ENCODE data around the gene CD52. TPM values are rescaled to one million over a fixed set of nuclear protein-coding genes. Genes with fewer than 3 reads are reported as not detected.

CD52 gene
- polyA plus RNA-seq, 1 donor (not counting 4 experiments of a cell fraction or from before 2014, with no cell fraction given) = 0.22 TPM

GRCh38 chr1:26335774-26336476 lies 18.2 kb downstream of the CD52 start:
- no peaks in the 10 kb centered on the region for H4K20me1 ChIP-seq (ENCODE audit: control insufficient read depth, extremely low read depth, insufficient read depth, low read length)
- H2AFZ ChIP-seq (ENCODE audit: control insufficient read depth, low read length) = peak overlapping the region; percentile 99
- FAIRE-seq (no peak), DNase-seq (ENCODE audit: low read depth, low spot score) (no peak)
- H3K36me3 ChIP-seq (ENCODE audit: control insufficient read depth in 2 of 2, extremely low read depth in 1 of 2, insufficient read depth in 2 of 2, low read length in 2 of 2) = peaks cover 0 to 8% of the 10 kb centered on the region in 2 experiments
- H3K4me2 ChIP-seq (ENCODE audit: control insufficient read depth, extremely low read depth, insufficient read depth, low read depth, low read length) = peak overlapping the region; percentile 81
- H3K4me1 ChIP-seq (ENCODE audit: control insufficient read depth, extremely low read depth, insufficient read depth, low read length) = peaks cover 24% of the 10 kb centered on the region
- peak overlapping the region; percentile 78 for H3K9ac ChIP-seq (ENCODE audit: control insufficient read depth, extremely low read depth, insufficient read depth, low read length)
- H3K9me3 ChIP-seq (ENCODE audit: control insufficient read depth, low read depth, low read length) = no peaks in the 10 kb centered on the region
- H3K27me3 ChIP-seq (ENCODE audit: control insufficient read depth, extremely low read depth, insufficient read depth, low read length) = no peaks in the 10 kb centered on the region
- H3K4me3 ChIP-seq (ENCODE audit: control insufficient read depth in 2 of 3, extremely low read depth in 1 of 3, insufficient read depth in 2 of 3, low read depth in 1 of 3, low read length in 3 of 3) = peak overlapping the region; percentile 58 to 94 (median 86)
- H3K27ac ChIP-seq (ENCODE audit: control insufficient read depth, insufficient read depth, low read length) = peak overlapping the region; percentile 47
- H3K79me2 ChIP-seq (ENCODE audit: control insufficient read depth, insufficient read depth, low read length) = no peaks in the 10 kb centered on the region
- dilution Hi-C loops (cut with MboI; ENCODE audit: extremely low pct_ligation_motif_present, low sequenced_read_pairs) = no loop called here
- no peaks in the 10 kb centered on the region for H3K9me1 ChIP-seq (ENCODE audit: control insufficient read depth, extremely low read depth, insufficient read depth, low read length)
- TF ChIP-seq CTCF (optimal IDR thresholded peaks at IDR 0.05 in 1 of 3, IDR thresholded peaks at IDR 0.05 in 1 of 3, conservative IDR thresholded peaks at IDR 0.05 in 1 of 3; ENCODE audit: extremely low read depth in 1 of 3, insufficient read depth in 2 of 3, low read length in 3 of 3) (no peak), EZH2 (IDR thresholded peaks at IDR 0.05; ENCODE audit: low read length) (no peak)

- peak overlapping the region; percentile 81 for H3K4me2 ChIP-seq (ENCODE audit: control insufficient read depth, extremely low read depth, insufficient read depth, low read depth, low read length)
- H3K9me3 ChIP-seq (ENCODE audit: control insufficient read depth, low read depth, low read length) = no peaks in the 10 kb centered on the region
- peak overlapping the region; percentile 58 to 94 (median 86) for H3K4me3 ChIP-seq (ENCODE audit: control insufficient read depth in 2 of 3, extremely low read depth in 1 of 3, insufficient read depth in 2 of 3, low read depth in 1 of 3, low read length in 3 of 3)
- no peaks in the 10 kb centered on the region for H4K20me1 ChIP-seq (ENCODE audit: control insufficient read depth, extremely low read depth, insufficient read depth, low read length)
- H3K36me3 ChIP-seq (ENCODE audit: control insufficient read depth in 2 of 2, extremely low read depth in 1 of 2, insufficient read depth in 2 of 2, low read length in 2 of 2) = peaks cover 0 to 7% of the 10 kb centered on the region in 2 experiments
- H3K79me2 ChIP-seq (ENCODE audit: control insufficient read depth, insufficient read depth, low read length) = no peaks in the 10 kb centered on the region
- FAIRE-seq (no peak), DNase-seq (ENCODE audit: low read depth, low spot score) (no peak)
- H3K9me1 ChIP-seq (ENCODE audit: control insufficient read depth, extremely low read depth, insufficient read depth, low read length) = no peaks in the 10 kb centered on the region
- H2AFZ ChIP-seq (ENCODE audit: control insufficient read depth, low read length) = peak overlapping the region; percentile 99
- peak overlapping the region; percentile 78 for H3K9ac ChIP-seq (ENCODE audit: control insufficient read depth, extremely low read depth, insufficient read depth, low read length)
- no peaks in the 10 kb centered on the region for H3K27me3 ChIP-seq (ENCODE audit: control insufficient read depth, extremely low read depth, insufficient read depth, low read length)
- H3K27ac ChIP-seq (ENCODE audit: control insufficient read depth, insufficient read depth, low read length) = no peak overlapping the region
- TF ChIP-seq EZH2 (IDR thresholded peaks at IDR 0.05; ENCODE audit: low read length) (no peak), CTCF (optimal IDR thresholded peaks at IDR 0.05 in 1 of 3, IDR thresholded peaks at IDR 0.05 in 1 of 3, conservative IDR thresholded peaks at IDR 0.05 in 1 of 3; ENCODE audit: extremely low read depth in 1 of 3, insufficient read depth in 2 of 3, low read length in 3 of 3) (no peak)
- peaks cover 17% of the 10 kb centered on the region for H3K4me1 ChIP-seq (ENCODE audit: control insufficient read depth, extremely low read depth, insufficient read depth, low read length)
- dilution Hi-C loops (cut with MboI; ENCODE audit: extremely low pct_ligation_motif_present, low sequenced_read_pairs) = no loop called here
These were observed 18.9 kb downstream of the CD52 start for GRCh38 chr1:26336477-26337205.
